Mesothelial cell of epicardium (in vitro differentiated cells): ENCODE data around the gene RMP24.
A peak's percentile ranks its signal among the peaks of the same experiment; 100 is the strongest.

Experiments used
- DNase-seq, 2 experiments: peaks; one replicate each; pipeline ENCODE4 v3.0.0; 2021; ENCODE audit warnings: low spot score in 2 of 2; ENCODE audit not compliant: unreplicated experiment in 2 of 2
- H3K27ac Mint-ChIP-seq: 2 replicates; pipeline ENCODE4 v1.8.0; 2021; ENCODE audit warnings: mixed read lengths
- H3K27me3 Mint-ChIP-seq: 2 replicates; pipeline ENCODE4 v1.8.0; 2021; ENCODE audit warnings: low read depth, mixed read lengths
- H3K36me3 Mint-ChIP-seq: 2 replicates; pipeline ENCODE4 v1.8.0; 2021; ENCODE audit warnings: mixed read lengths
- H3K4me1 Mint-ChIP-seq: 2 replicates; pipeline ENCODE4 v1.8.0; 2021; ENCODE audit warnings: mixed read lengths
- H3K4me3 Mint-ChIP-seq: 2 replicates; pipeline ENCODE4 v1.8.0; 2021; ENCODE audit warnings: mild to moderate bottlenecking, moderate library complexity, mixed read lengths
- H3K9me3 Mint-ChIP-seq: 2 replicates; pipeline ENCODE4 v1.8.0; 2021; ENCODE audit warnings: mixed read lengths
- TF ChIP-seq, protein P1 (sequence below): fragments of 200-600 bp; sonication (generic); IDR thresholded peaks from one replicate; pipeline ENCODE4 v1.5.0; 2021; ENCODE audit warnings: antibody characterized with exemption; ENCODE audit not compliant: unreplicated experiment

The RMP24 gene

DNA sequence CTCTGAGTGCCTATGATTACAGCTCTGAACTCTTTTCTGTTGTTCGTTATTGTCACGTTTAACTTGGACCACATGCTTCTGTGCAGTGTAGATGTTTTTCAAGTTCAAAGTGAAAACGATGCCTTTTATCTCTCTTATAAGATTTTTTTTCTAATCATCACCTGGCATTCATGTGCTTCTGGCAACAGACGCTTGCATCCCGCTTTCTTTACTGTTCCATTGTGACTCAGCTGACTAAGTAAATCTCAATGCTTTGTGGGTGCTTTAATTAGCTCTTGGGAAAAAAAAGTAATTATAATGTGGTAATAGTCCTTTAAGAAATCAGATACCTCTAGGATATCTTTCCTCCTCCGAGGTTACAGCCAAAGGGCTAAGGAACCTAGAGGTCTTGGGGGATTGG lies 31.2 kb upstream of the RMP24 start:
- Mint-ChIP-seq H3K4me3 (no peak overlapping the region), H3K36me3 (no peaks in the 10 kb centered on the region), H3K27me3 (no peaks in the 10 kb centered on the region), H3K9me3 (peaks cover 4% of the 10 kb centered on the region), H3K4me1 (no peaks in the 10 kb centered on the region), H3K27ac (no peak overlapping the region)
- no peak for DNase-seq
- TF ChIP-seq, protein P1, sequence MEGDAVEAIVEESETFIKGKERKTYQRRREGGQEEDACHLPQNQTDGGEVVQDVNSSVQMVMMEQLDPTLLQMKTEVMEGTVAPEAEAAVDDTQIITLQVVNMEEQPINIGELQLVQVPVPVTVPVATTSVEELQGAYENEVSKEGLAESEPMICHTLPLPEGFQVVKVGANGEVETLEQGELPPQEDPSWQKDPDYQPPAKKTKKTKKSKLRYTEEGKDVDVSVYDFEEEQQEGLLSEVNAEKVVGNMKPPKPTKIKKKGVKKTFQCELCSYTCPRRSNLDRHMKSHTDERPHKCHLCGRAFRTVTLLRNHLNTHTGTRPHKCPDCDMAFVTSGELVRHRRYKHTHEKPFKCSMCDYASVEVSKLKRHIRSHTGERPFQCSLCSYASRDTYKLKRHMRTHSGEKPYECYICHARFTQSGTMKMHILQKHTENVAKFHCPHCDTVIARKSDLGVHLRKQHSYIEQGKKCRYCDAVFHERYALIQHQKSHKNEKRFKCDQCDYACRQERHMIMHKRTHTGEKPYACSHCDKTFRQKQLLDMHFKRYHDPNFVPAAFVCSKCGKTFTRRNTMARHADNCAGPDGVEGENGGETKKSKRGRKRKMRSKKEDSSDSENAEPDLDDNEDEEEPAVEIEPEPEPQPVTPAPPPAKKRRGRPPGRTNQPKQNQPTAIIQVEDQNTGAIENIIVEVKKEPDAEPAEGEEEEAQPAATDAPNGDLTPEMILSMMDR = no peak

DNA sequence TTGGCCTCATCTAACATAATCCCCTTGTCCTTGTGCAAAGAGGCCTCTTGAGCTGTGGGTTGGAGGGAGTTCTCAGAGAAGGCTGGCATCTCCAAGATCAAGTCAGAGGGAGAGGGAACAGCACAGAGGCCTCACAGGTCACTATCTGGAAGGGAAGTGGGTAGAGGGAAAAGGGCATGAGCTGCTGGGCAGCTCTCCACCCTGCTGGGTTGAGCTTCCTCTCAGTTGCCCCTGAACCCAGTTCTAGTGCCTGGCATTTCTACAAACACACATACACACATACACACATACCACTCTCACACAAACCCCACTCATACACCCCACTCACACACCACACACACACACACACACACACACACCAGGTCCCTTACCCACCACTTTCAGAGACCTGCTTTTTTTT lies 30.3 kb upstream of the RMP24 start:
- DNase-seq = no peak
- Mint-ChIP-seq H3K9me3 (peaks cover under 1% of the 10 kb centered on the region), H3K4me3 (no peak overlapping the region), H3K36me3 (no peaks in the 10 kb centered on the region), H3K27me3 (no peaks in the 10 kb centered on the region), H3K27ac (no peak overlapping the region), H3K4me1 (no peaks in the 10 kb centered on the region)
- TF ChIP-seq, protein P1 = no peak

DNA sequence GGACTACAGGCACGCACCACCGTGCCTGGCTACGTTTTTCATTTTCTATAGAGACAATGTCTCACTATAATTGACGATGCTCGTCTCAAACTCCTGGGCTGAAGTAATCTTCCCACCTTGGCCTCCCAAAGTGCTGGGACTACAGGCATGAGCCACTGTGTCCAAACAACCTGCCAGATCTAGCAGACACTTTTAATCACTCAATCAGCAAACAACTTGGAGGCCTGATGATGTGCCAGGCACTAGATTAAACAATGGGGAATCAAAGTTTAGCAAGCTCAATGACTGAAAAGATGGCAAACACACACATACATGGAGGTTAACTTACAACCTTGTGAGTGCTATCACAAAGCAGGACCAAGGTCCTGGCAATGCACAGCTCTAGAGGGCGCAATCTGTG lies 29.8 kb upstream of the RMP24 start:
- Mint-ChIP-seq H3K27ac (no peak overlapping the region), H3K4me1 (no peaks in the 10 kb centered on the region), H3K9me3 (no peaks in the 10 kb centered on the region), H3K36me3 (no peaks in the 10 kb centered on the region), H3K4me3 (no peak overlapping the region), H3K27me3 (no peaks in the 10 kb centered on the region)
- TF ChIP-seq, protein P1 = no peak
- DNase-seq = no peak

- peaks cover 3% of the 10 kb centered on the region for H3K4me1 Mint-ChIP-seq
- DNase-seq = no peak
- TF ChIP-seq, protein P1 = no peak
- peaks cover 5% of the 10 kb centered on the region for H3K9me3 Mint-ChIP-seq
- no peak overlapping the region for H3K4me3 Mint-ChIP-seq
- H3K27ac Mint-ChIP-seq = no peak overlapping the region
- H3K27me3 Mint-ChIP-seq = peaks cover 14% of the 10 kb centered on the region
- H3K36me3 Mint-ChIP-seq = no peaks in the 10 kb centered on the region
Observed at GRCh38 chr18:35948080-35948479, 24.4 kb upstream of the RMP24 start.

GRCh38 chr18:35949090-35949489 lies 23.4 kb upstream of the RMP24 start:
- Mint-ChIP-seq H3K4me3 (peak overlapping the region; percentile 86), H3K36me3 (no peaks in the 10 kb centered on the region), H3K27ac (no peak overlapping the region), H3K27me3 (peaks cover 14% of the 10 kb centered on the region), H3K9me3 (peaks cover 9% of the 10 kb centered on the region), H3K4me1 (peaks cover 3% of the 10 kb centered on the region)
- TF ChIP-seq, protein P1 = no peak
- DNase-seq = no peak
